GM12878 (cell line): Measurements from ENCODE around the gene TENT4B. TPM values are rescaled to one million over a fixed set of nuclear protein-coding genes. Genes with fewer than 3 reads are reported as not detected.

Experiments used
- BACH1 ChIP-seq: fragments of 450-650 bp; IDR thresholded peaks from 2 replicates; pipeline ENCODE4 v1.6.1; 2017; ENCODE audit warnings: mild to moderate bottlenecking, borderline replicate concordance
- CHD2 ChIP-seq: IDR thresholded peaks from 2 replicates; pipeline ENCODE4 v1.6.1; 2011; ENCODE audit warnings: low read depth, low read length, improper control_type of control experiment, borderline replicate concordance
- DPF2 ChIP-seq: fragments of 450-650 bp; IDR thresholded peaks from 2 replicates; pipeline ENCODE4 v1.6.1; 2017; ENCODE audit warnings: mild to moderate bottlenecking
- EED ChIP-seq: sonication (generic); IDR thresholded peaks from 2 replicates; pipeline ENCODE4 v1.6.1; 2016; ENCODE audit warnings: antibody characterized with exemption, low read depth
- ETV6 ChIP-seq, 2 experiments: fragments of 450-650 bp in 1 of 2; IDR thresholded peaks in 1 of 2; conservative IDR thresholded peaks in 1 of 2; 2 replicates each; pipeline ENCODE4 v1.6.1; 2014; ENCODE audit warnings: antibody characterized with exemption in 1 of 2, borderline replicate concordance in 1 of 2, low read depth in 1 of 2, mild to moderate bottlenecking in 1 of 2, moderate library complexity in 1 of 2
- NBN ChIP-seq: fragments of 450-650 bp; IDR thresholded peaks from 2 replicates; pipeline ENCODE4 v1.6.1; 2016
- RFX5 ChIP-seq: IDR thresholded peaks from 2 replicates; pipeline ENCODE4 v1.6.1; 2011; ENCODE audit warnings: low read depth, low read length, improper control_type of control experiment
- RUNX3 ChIP-seq: IDR thresholded peaks from 2 replicates; pipeline ENCODE4 v1.6.1; 2012; ENCODE audit warnings: low read length, inconsistent platforms
- SIN3A ChIP-seq: IDR thresholded peaks from 2 replicates; pipeline ENCODE4 v1.6.1; 2012; ENCODE audit warnings: low read depth, low read length, improper control_type of control experiment
- SMAD5 ChIP-seq: IDR thresholded peaks from 2 replicates; pipeline ENCODE4 v1.6.1; 2016; ENCODE audit warnings: antibody characterized with exemption, low read depth
- SMARCA5 ChIP-seq: fragments of 450-650 bp; IDR thresholded peaks from 2 replicates; pipeline ENCODE4 v1.6.1; 2017; ENCODE audit warnings: mild to moderate bottlenecking
- SMC3 ChIP-seq: IDR thresholded peaks from 2 replicates; pipeline ENCODE4 v1.6.1; 2011; ENCODE audit warnings: low read length, improper control_type of control experiment, borderline replicate concordance
- SP1 ChIP-seq: IDR thresholded peaks from one replicate; pipeline ENCODE4 v1.6.1; 2011; ENCODE audit warnings: low read depth, low read length
- SPI1 ChIP-seq: IDR thresholded peaks from 2 replicates; pipeline ENCODE4 v1.6.1; 2011; ENCODE audit warnings: low read depth, mild to moderate bottlenecking, low read length, moderate library complexity, borderline replicate concordance; ENCODE audit not compliant: insufficient read depth
- SUPT20H ChIP-seq: IDR thresholded peaks from 2 replicates; pipeline ENCODE4 v1.6.1; 2011; ENCODE audit warnings: low read depth, mild to moderate bottlenecking, low read length, moderate library complexity, borderline replicate concordance; ENCODE audit not compliant: control insufficient read depth
- USF1 ChIP-seq: IDR thresholded peaks from 2 replicates; pipeline ENCODE4 v1.6.1; 2011; ENCODE audit warnings: borderline replicate concordance, low read depth, mild to moderate bottlenecking, moderate library complexity, mixed read lengths, low read length; ENCODE audit not compliant: insufficient read depth; ENCODE audit errors: extremely low read length
- USF2 ChIP-seq: IDR thresholded peaks from 2 replicates; pipeline ENCODE4 v1.6.1; 2011; ENCODE audit warnings: low read depth, low read length, improper control_type of control experiment, borderline replicate concordance
- YBX1 ChIP-seq: fragments of 450-650 bp; IDR thresholded peaks from 2 replicates; pipeline ENCODE4 v1.6.1; 2016; ENCODE audit warnings: antibody characterized with exemption
- ZNF24 ChIP-seq: fragments of 450-650 bp; IDR thresholded peaks from 2 replicates; pipeline ENCODE4 v1.6.1; 2017; ENCODE audit warnings: antibody characterized with exemption, mild to moderate bottlenecking
- ZSCAN29 ChIP-seq: fragments of 450-650 bp; IDR thresholded peaks from 2 replicates; pipeline ENCODE4 v1.6.1; 2017; ENCODE audit warnings: mild to moderate bottlenecking, moderate library complexity
- ZZZ3 ChIP-seq: IDR thresholded peaks from 2 replicates; pipeline ENCODE4 v1.6.1; 2011; ENCODE audit warnings: low read depth; ENCODE audit not compliant: control insufficient read depth, insufficient read length
- polyA plus RNA-seq, 11 experiments: library from polyadenylated mRNA; depleted of rRNA in 4 of 11; unstranded in 6 of 11; stranded (reverse) in 5 of 11; fragments of >200 nt; fragmentation: Nextera tagmentation in 4 of 11; fragmentation: Illumina TruSeq in 1 of 11; extraction: Ambion mirVana in 4 of 11; extraction: Trizol in 1 of 11; gene quantifications; 1 replicate in 1 of 11; 2 replicates in 10 of 11; pipeline versions ENCODE4 v1.2.1 to v1.2.3, GENCODE V29; 2011 to 2016; ENCODE audit warnings: inconsistent platforms in 2 of 11, missing spikeins in 2 of 11, low read depth in 1 of 11
- total RNA-seq, 4 experiments: library from RNA; depleted of rRNA in 3 of 4; stranded (reverse); fragments of >200 nt in 3 of 4; fragmentation: Illumina TruSeq in 1 of 4; extraction: Trizol in 1 of 4; gene quantifications; 2 replicates each; pipeline versions ENCODE4 v1.2.1 to v1.2.3, GENCODE V29; 2013 to 2021
- TF ChIP-seq, protein P1 (sequence below): fragments of 450-650 bp; IDR thresholded peaks from 2 replicates; pipeline ENCODE4 v1.6.1; 2016; ENCODE audit warnings: mild to moderate bottlenecking
- TF ChIP-seq, protein P2 (sequence below): fragments of 450-650 bp; IDR thresholded peaks from 2 replicates; pipeline ENCODE4 v1.6.1; 2018; ENCODE audit warnings: mild to moderate bottlenecking, low read depth, moderate library complexity; ENCODE audit not compliant: partially characterized antibody
- TF ChIP-seq, protein P3 (sequence below): fragments of 450-650 bp; IDR thresholded peaks from 2 replicates; pipeline ENCODE4 v1.6.1; 2017; ENCODE audit warnings: low read depth, mild to moderate bottlenecking, moderate library complexity

The TENT4B gene
- total and polyA plus RNA-seq, 10 of the 15 experiments (the other 5 are each of a cell fraction or from before 2014, with no cell fraction given) = 4.4 to 16.7 (median 10.8) TPM

GRCh38 chr16:50274326-50275097 is 121.4 kb downstream of the TENT4B start (continued):
- peak; percentile 82; the same call in 1 of the 2 replicates for TF ChIP-seq SMARCA5
- no peak for TF ChIP-seq YBX1
- no peak for TF ChIP-seq SUPT20H
- no peak for TF ChIP-seq ZNF24
- TF ChIP-seq, protein P1, sequence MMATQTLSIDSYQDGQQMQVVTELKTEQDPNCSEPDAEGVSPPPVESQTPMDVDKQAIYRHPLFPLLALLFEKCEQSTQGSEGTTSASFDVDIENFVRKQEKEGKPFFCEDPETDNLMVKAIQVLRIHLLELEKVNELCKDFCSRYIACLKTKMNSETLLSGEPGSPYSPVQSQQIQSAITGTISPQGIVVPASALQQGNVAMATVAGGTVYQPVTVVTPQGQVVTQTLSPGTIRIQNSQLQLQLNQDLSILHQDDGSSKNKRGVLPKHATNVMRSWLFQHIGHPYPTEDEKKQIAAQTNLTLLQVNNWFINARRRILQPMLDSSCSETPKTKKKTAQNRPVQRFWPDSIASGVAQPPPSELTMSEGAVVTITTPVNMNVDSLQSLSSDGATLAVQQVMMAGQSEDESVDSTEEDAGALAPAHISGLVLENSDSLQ = no peak; the same call in none of the 2 replicates
- no peak for TF ChIP-seq DPF2
- TF ChIP-seq USF2 = no peak
- TF ChIP-seq SP1 = no peak
- no peak for TF ChIP-seq NBN
- no peak for TF ChIP-seq ZSCAN29
- TF ChIP-seq ZZZ3 = no peak
- no peak for TF ChIP-seq SIN3A
- TF ChIP-seq SMAD5 = peak; percentile 58
- TF ChIP-seq, protein P2, sequence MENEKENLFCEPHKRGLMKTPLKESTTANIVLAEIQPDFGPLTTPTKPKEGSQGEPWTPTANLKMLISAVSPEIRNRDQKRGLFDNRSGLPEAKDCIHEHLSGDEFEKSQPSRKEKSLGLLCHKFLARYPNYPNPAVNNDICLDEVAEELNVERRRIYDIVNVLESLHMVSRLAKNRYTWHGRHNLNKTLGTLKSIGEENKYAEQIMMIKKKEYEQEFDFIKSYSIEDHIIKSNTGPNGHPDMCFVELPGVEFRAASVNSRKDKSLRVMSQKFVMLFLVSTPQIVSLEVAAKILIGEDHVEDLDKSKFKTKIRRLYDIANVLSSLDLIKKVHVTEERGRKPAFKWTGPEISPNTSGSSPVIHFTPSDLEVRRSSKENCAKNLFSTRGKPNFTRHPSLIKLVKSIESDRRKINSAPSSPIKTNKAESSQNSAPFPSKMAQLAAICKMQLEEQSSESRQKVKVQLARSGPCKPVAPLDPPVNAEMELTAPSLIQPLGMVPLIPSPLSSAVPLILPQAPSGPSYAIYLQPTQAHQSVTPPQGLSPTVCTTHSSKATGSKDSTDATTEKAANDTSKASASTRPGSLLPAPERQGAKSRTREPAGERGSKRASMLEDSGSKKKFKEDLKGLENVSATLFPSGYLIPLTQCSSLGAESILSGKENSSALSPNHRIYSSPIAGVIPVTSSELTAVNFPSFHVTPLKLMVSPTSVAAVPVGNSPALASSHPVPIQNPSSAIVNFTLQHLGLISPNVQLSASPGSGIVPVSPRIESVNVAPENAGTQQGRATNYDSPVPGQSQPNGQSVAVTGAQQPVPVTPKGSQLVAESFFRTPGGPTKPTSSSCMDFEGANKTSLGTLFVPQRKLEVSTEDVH = no peak
- TF ChIP-seq SMC3 = no peak
- 0 out of 4 replicates have a peak, but pooled peaks of 1 of the 2 experiments have one; percentile 1 for TF ChIP-seq ETV6 (conservative IDR thresholded peaks at IDR 0.05 in 1 of 2, IDR thresholded peaks at IDR 0.05 in 1 of 2; ENCODE audit: borderline replicate concordance in 1 of 2, low read depth in 1 of 2)
- no peak for TF ChIP-seq BACH1
- no peak for TF ChIP-seq RFX5
- TF ChIP-seq, protein P3, sequence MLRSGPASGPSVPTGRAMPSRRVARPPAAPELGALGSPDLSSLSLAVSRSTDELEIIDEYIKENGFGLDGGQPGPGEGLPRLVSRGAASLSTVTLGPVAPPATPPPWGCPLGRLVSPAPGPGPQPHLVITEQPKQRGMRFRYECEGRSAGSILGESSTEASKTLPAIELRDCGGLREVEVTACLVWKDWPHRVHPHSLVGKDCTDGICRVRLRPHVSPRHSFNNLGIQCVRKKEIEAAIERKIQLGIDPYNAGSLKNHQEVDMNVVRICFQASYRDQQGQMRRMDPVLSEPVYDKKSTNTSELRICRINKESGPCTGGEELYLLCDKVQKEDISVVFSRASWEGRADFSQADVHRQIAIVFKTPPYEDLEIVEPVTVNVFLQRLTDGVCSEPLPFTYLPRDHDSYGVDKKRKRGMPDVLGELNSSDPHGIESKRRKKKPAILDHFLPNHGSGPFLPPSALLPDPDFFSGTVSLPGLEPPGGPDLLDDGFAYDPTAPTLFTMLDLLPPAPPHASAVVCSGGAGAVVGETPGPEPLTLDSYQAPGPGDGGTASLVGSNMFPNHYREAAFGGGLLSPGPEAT = no peak
- TF ChIP-seq USF1 = no peak
- TF ChIP-seq SPI1 = no peak
- TF ChIP-seq CHD2 = no peak
- peak; percentile 47 for TF ChIP-seq RUNX3
- no peak for TF ChIP-seq EED
